WTC11 (cell line): ENCODE data around the gene SLC38A11.

Experiments used
- ATF2 ChIP-seq: sonication (generic); formaldehyde crosslinking; IDR thresholded peaks from 2 replicates; pipeline ENCODE4 v1.8.1; 2022; ENCODE audit warnings: low read depth, missing genetic modification reagents, borderline replicate concordance
- CTCF ChIP-seq: fragments of 200-600 bp; IDR thresholded peaks from 2 replicates; pipeline ENCODE4 v1.8.0; 2022; ENCODE audit warnings: antibody characterized with exemption
- E2F1 ChIP-seq: sonication (generic); formaldehyde crosslinking; IDR thresholded peaks from 2 replicates; pipeline ENCODE4 v1.8.0; 2022; ENCODE audit warnings: mild to moderate bottlenecking, missing genetic modification reagents
- E2F4 ChIP-seq: sonication (generic); formaldehyde crosslinking; IDR thresholded peaks from 2 replicates; pipeline ENCODE4 v1.8.1; 2022; ENCODE audit warnings: low read depth, mild to moderate bottlenecking, moderate library complexity, missing genetic modification reagents, borderline replicate concordance
- NFYB ChIP-seq: sonication (generic); formaldehyde crosslinking; conservative IDR thresholded peaks from 2 replicates; pipeline ENCODE4 v1.8.0; 2022; ENCODE audit warnings: low read depth, missing genetic modification reagents
- PREB ChIP-seq: sonication (generic); formaldehyde crosslinking; IDR thresholded peaks from 2 replicates; pipeline ENCODE4 v1.8.1; 2022; ENCODE audit warnings: mild to moderate bottlenecking, missing genetic modification reagents, moderate library complexity, borderline replicate concordance
- RELA ChIP-seq: sonication (generic); formaldehyde crosslinking; IDR thresholded peaks from 2 replicates; pipeline ENCODE4 v1.8.1; 2022; ENCODE audit warnings: missing genetic modification reagents, mild to moderate bottlenecking, borderline replicate concordance
- SMAD3 ChIP-seq: sonication (generic); formaldehyde crosslinking; IDR thresholded peaks from 2 replicates; pipeline ENCODE4 v1.8.0; 2022; ENCODE audit warnings: missing genetic modification reagents, mild to moderate bottlenecking, borderline replicate concordance
- STAT6 ChIP-seq: sonication (generic); formaldehyde crosslinking; conservative IDR thresholded peaks from 2 replicates; pipeline ENCODE4 v1.8.1; 2023; ENCODE audit warnings: mild to moderate bottlenecking, low read depth, missing genetic modification reagents, moderate library complexity
- TEAD1 ChIP-seq: sonication (generic); formaldehyde crosslinking; IDR thresholded peaks from 2 replicates; pipeline ENCODE4 v1.8.0; 2022; ENCODE audit warnings: mild to moderate bottlenecking, missing genetic modification reagents
- TP53 ChIP-seq: sonication (generic); formaldehyde crosslinking; IDR thresholded peaks from 2 replicates; pipeline ENCODE4 v1.8.1; 2023; ENCODE audit warnings: mild to moderate bottlenecking, missing genetic modification reagents
- USF2 ChIP-seq: sonication (generic); formaldehyde crosslinking; IDR thresholded peaks from 2 replicates; pipeline ENCODE4 v1.8.1; 2023; ENCODE audit warnings: mild to moderate bottlenecking, missing genetic modification reagents, moderate library complexity
- ZNF138 ChIP-seq: sonication (generic); formaldehyde crosslinking; conservative IDR thresholded peaks from 2 replicates; pipeline ENCODE4 v1.8.1; 2022; ENCODE audit warnings: mild to moderate bottlenecking, moderate library complexity, missing genetic modification reagents
- ZNF317 ChIP-seq: sonication (generic); formaldehyde crosslinking; IDR thresholded peaks from 2 replicates; pipeline ENCODE4 v1.8.1; 2023; ENCODE audit warnings: low read depth, mild to moderate bottlenecking, moderate library complexity, missing genetic modification reagents, borderline replicate concordance

GRCh38 chr2:164984428-164984827 is 29.1 kb upstream of the SLC38A11 start:
- TF ChIP-seq CTCF (no peak), STAT6 (CRISPR knock-in tag) (no peak), E2F1 (CRISPR knock-in tag) (no peak), SMAD3 (CRISPR knock-in tag) (no peak), E2F4 (CRISPR knock-in tag) (no peak), RELA (CRISPR knock-in tag) (no peak), TEAD1 (CRISPR knock-in tag) (no peak), ATF2 (no peak), ZNF317 (CRISPR knock-in tag) (no peak), TP53 (CRISPR knock-in tag) (no peak), USF2 (CRISPR knock-in tag) (no peak), ZNF138 (CRISPR knock-in tag) (no peak), PREB (CRISPR knock-in tag) (no peak), NFYB (CRISPR knock-in tag) (no peak)
